Mesangial cell (primary cell): ENCODE measurements around the gene PMFBP1. TPM values are rescaled to one million over a fixed set of nuclear protein-coding genes. Genes with fewer than 3 reads are reported as not detected.

Experiments
- total RNA-seq: library from RNA; depleted of rRNA; stranded (reverse); fragments of >200 nt; gene quantifications from 2 replicates; pipeline ENCODE4 v1.2.3, GENCODE V29; 2015

PMFBP1 gene, protein sequence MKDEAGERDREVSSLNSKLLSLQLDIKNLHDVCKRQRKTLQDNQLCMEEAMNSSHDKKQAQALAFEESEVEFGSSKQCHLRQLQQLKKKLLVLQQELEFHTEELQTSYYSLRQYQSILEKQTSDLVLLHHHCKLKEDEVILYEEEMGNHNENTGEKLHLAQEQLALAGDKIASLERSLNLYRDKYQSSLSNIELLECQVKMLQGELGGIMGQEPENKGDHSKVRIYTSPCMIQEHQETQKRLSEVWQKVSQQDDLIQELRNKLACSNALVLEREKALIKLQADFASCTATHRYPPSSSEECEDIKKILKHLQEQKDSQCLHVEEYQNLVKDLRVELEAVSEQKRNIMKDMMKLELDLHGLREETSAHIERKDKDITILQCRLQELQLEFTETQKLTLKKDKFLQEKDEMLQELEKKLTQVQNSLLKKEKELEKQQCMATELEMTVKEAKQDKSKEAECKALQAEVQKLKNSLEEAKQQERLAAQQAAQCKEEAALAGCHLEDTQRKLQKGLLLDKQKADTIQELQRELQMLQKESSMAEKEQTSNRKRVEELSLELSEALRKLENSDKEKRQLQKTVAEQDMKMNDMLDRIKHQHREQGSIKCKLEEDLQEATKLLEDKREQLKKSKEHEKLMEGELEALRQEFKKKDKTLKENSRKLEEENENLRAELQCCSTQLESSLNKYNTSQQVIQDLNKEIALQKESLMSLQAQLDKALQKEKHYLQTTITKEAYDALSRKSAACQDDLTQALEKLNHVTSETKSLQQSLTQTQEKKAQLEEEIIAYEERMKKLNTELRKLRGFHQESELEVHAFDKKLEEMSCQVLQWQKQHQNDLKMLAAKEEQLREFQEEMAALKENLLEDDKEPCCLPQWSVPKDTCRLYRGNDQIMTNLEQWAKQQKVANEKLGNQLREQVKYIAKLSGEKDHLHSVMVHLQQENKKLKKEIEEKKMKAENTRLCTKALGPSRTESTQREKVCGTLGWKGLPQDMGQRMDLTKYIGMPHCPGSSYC
- total RNA-seq: 0.13 and 0.98 TPM in 2 replicates

DNA sequence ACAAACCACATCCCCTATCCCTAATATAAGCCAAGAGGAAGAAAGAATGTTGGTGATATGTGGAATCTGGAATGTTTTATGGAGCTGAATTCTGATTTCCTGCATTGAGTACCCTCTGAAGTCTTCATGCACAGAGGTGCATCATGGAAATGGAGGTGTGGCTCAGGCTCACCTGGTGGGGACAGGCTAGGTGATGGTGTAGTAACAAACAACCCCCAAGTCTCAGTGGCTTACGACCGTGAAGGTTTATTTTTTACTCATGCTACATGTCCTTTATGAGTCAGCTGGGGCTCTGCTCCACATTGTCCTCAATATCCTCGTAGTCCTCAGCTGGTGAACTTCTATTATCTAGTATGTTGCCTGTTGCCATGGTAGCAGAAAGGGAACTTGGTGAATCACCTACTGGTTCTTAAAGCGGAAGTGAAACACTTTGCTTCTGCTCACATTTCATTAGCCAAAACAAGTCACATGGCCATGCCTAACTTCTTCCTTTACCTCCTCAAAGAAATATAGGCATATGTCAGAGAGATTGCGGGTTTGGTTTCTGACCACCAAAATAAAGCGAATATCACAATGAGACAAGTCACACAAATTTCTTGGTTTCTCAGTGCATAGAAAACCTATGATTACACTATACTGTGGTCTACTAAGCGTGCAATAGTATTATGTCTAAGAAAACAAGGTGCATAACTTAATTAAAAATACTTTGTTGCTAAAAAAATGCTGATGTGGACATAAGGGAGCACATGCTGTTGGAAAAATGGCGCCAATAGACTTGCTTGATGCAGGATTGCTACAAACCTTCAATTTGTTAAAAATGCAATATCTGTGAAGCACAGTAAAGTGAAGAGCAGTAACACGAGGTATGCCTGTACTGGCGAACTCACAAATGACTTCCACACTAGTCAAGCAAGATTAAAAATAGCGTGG is at the start of gene PMFBP1:
Gene PMFBP1 (minus strand): TSS at position 51 of the 930 bp plus-strand sequence. CDS start 947 bp downstream, outside the sequence.

DNA sequence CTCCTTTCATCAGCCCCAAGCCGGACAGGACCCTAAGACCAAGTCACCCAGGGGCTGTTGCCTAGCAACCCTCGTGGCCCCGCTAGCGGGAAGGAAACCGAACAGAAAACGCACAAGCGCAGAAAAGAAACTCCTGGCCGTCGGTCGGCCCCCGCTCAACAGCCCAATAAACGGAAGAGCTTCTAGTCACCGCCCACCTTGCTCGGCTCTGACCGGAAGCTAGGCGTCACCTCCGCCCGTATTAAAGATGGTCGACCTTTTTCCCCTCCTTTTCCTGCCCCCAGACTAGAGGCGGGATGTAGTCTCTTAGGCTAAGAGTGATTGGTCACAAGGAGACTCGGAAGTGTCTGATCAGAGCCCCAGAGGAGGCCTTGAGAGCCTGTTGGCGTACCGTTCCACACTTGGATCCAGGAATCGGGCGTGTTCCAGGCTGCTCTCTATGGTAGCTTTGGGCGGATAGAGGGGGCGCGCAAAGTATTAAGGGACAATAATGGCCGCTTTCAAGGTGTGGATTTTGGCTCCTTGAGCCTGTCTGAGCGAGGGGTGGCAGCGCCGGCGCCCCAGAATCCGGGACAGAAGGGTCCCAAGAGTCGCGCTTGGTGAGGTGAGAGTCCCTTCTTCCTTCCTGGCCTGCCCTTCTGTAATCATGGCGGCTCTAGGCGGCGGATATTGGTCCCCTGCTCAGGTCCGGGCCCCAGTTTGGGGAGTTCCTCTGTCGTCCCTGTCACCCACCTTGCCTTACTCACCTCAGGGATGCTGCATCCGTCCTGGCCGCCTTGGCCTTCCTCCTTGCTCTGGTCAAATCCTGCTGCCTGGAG is 78.3 kb downstream of the PMFBP1 start, which contains the start of the genes DHX38 and TXNL4B:
Gene DHX38 (plus strand): TSS at position 400 of the 818 bp plus-strand sequence. CDS start 2,311 bp downstream, outside the sequence.
Gene TXNL4B (minus strand): TSS at position 173 of the 818 bp plus-strand sequence. CDS start 2,871 bp downstream, outside the sequence.

Other genes starting within 250 kb of the PMFBP1 start
- gene PKD1L3, start 171.8 kb downstream of the PMFBP1 start, total RNA-seq: under 0.01 TPM in 1 of 2 replicates, not detected in the other
- 5.1 and 7.0 TPM in 2 replicates for gene DHODH, start 163.4 kb downstream of the PMFBP1 start, total RNA-seq
- gene HP, start 117.7 kb downstream of the PMFBP1 start, total RNA-seq: not detected in 2 replicates
- gene HPR, start 108.9 kb downstream of the PMFBP1 start, total RNA-seq: not detected in 2 replicates
- 6.0 and 6.7 TPM in 2 replicates for gene TXNL4B, start 78.5 kb downstream of the PMFBP1 start, total RNA-seq
- 27.9 and 32.9 TPM in 2 replicates for gene DHX38, start 78.3 kb downstream of the PMFBP1 start, total RNA-seq